ENCODE results near the gene NUMA1. TPM values are rescaled to one million over a fixed set of nuclear protein-coding genes. Genes with fewer than 3 reads are reported as not detected.

The NUMA1 gene
- total RNA-seq, 1 donor from 2014 or later = 101 TPM

GRCh38 chr11:72102946-72103753 lies 22.8 kb upstream of the NUMA1 start, which contains the start of gene LAMTOR1:
Gene LAMTOR1, minus strand, starts transcription at chr11:72103297. Its CDS starts 73 bp downstream, at chr11:72103224.
- peak; percentile 99 for DNase-seq (ENCODE audit: low read depth in 2 of 2)

- no peak for DNase-seq (ENCODE audit: low read depth in 2 of 2)
These were observed 22.2 kb upstream of the NUMA1 start for GRCh38 chr11:72102631-72102945.

GRCh38 chr11:72102162-72102561 lies 21.8 kb upstream of the NUMA1 start:
- no peak for DNase-seq (ENCODE audit: low read depth in 2 of 2)

GRCh38 chr11:72100462-72100861 lies 20.1 kb upstream of the NUMA1 start:
- DNase-seq (ENCODE audit: low read depth in 2 of 2) = peak in 1 of 2 donors; percentile 36

DNA sequence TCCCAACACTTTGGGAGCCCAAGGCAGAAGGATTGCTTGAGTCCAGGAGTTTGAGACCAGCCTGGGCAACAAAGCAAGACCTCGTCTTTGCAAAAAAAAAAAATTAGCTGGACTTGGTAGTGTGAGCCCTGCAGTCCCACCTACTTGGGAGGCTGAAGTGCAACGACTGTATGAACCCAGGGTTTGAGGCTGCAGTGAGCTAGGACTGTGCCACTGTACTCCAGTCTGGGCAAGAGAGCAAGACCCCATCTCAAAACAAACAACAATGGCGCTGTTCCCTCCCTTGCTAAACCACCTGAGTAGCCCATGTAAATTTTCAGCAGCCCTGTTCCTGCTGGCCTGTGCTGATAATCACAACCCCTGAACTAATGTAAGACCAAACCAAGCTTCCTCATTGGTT lies 19.7 kb upstream of the NUMA1 start:
- DNase-seq (ENCODE audit: low read depth in 2 of 2) = no peak

DNA sequence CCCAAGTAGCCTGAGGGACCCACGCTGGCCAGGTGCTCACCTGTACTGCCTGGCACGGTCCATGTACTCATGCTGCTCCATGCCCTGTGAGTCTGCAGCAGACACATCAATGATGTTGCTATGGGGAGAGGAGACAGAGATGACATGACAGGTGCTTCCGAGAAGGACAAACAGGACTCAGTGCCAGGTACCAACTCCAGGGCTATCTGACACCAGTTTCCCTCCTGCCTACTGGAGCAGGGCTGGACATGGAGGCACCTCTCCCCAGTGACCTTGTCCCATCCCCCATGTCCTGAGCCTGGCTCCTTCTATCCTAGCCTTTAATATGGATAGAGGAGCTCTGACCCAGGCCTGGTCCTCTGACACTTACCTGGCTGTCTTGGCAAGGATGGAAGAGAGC lies 18.4 kb upstream of the NUMA1 start:
- DNase-seq (ENCODE audit: low read depth in 2 of 2) = no peak

DNA sequence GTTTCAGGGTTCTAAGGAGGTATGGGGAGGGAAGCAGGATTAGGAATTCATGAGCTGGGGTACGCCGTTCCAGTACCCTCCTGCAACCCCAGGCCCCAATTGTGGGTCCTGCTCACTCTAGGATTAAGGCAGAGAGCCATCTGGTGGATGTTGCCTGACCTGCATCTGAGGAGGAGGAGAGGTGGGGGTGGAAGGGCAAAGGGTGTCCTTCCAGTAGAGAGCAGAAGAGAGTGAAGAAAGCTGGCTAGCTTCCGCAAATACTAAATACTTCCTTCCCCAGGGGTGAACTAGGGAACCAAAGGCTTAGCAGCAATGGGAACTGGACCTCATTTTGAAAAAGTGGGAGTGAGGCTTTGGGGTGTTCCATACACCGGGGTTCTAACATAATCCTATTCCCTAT lies 10.9 kb upstream of the NUMA1 start:
- DNase-seq (ENCODE audit: low read depth in 2 of 2) = peak; percentile 30 to 65

- no peak for DNase-seq (ENCODE audit: low read depth in 2 of 2)
These were observed 7.9 kb upstream of the NUMA1 start for GRCh38 chr11:72088076-72088808.

- no peak for DNase-seq (ENCODE audit: low read depth in 2 of 2)
These were observed 5.4 kb upstream of the NUMA1 start for GRCh38 chr11:72085621-72086351.

- DNase-seq (ENCODE audit: low read depth in 2 of 2) = no peak
These were observed 4.6 kb upstream of the NUMA1 start for GRCh38 chr11:72084965-72085364.

- DNase-seq (ENCODE audit: low read depth in 2 of 2) = no peak
These were observed 3.7 kb upstream of the NUMA1 start for GRCh38 chr11:72084076-72084475.

DNA sequence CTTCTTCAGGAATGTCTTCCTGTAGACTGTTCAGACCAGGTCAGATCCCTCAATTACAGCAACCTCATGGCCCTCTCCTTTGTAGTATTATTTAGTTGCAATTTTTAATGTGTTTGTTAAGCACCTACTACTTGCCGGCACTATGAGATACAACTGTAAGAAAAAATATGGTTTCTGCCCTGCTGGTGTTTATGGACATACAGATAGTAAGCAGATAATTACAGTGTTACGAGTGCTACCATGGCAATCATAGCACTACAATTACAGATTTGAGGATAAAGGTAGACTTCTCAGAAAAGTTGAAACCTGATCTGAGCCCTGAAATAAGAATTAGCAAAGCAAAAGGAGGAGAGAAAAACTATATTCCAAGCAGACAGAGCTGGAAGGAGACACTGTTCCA lies 3.1 kb upstream of the NUMA1 start:
- no peak for DNase-seq (ENCODE audit: low read depth in 2 of 2)

DNA sequence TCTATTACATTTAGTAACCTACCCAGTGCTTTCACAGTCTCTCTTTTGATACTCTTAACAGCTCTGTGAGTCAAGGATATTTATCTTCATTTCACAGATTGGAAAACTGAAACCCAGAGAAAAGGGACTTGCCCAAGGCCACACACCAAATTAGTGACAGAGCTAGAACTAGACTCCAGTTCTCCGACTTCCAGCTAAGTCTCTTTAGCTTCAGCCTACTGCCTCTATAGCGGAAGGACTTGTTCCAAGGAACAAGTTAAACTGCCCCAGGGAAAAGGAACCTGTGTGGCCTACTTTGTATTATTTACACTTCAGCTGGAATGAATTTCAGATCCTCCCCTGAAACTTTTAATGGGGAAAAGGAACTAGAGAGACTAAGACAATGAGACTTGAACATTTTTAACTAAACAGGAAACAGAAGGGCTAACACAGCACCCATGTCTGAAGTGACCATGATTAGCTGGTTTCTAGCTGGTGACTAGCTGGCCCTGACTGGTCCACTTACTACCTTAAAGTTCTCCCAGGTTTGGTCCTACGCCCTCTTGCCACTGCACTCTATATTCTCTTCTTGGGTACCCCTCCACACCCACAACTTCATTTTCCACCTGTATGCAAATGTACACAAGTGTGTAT lies 1.6 kb upstream of the NUMA1 start:
- DNase-seq (ENCODE audit: low read depth in 2 of 2) = no peak

DNA sequence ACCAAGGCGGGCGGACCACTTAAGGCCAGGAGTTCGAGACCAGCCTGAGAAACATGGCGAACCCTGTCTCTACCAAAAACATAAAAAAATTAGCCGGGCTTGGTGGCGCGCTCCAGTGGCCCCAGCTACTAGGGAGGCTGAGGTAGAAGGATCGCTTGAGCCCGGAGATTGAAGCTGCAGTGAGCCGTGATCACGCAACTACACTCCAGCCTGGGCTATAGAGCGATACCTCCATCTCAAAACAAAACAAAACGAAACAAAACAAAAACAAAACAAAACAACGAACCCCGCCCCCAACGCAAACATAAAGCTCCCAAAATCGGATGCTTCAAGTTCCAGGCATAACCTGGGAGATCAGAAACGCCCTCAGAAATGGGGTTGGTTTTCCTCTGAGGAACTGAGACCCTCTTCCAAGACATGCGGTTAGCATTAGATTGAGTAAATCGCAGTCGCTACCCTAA lies 872 bp upstream of the NUMA1 start:
- no peak for DNase-seq (ENCODE audit: low read depth in 2 of 2)

DNA sequence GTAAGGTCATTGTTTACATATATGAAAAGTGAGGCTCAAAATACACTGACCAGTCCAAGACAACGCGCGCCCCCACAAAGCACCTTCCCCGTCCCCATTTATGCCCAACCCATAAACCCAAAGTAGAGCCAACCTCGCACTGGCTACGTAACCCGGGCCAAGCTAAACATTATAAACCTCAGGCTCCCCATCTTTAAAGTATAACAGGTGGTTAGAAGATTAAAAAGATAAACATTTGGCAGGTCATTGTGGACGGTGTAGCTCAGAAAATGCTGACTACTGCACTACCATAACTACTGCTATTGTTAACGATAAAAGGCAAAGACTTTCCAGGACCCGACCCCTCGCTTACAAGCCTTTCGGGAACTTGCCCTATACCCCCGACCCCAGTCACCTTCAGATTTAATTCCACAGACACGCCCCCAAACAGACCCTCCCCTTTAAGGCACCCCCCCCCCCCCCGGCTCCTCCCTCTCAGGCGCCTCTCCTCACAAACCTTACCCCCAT lies 470 bp downstream of the NUMA1 start:
- no peak for DNase-seq (ENCODE audit: low read depth in 2 of 2)

DNA sequence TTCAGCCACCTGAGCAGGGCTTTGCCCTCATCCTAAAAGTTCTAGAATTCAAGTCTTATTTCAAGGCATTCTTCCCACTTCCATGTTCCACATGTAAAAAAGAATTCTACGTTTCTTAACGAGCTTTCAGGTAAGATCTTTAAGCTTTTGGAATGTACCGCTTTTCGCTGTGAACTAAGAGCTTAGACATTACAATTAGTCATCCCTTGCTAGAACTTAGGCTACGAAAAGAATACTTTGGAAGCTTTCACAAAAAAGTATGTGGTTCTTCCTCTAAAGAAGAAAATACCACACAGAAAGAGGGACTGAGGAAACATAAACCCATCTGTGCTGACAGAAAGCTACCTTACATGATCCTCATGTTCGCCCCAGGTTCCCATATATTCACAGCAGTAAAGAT lies 1.9 kb downstream of the NUMA1 start:
- no peak for DNase-seq (ENCODE audit: low read depth in 2 of 2)

DNA sequence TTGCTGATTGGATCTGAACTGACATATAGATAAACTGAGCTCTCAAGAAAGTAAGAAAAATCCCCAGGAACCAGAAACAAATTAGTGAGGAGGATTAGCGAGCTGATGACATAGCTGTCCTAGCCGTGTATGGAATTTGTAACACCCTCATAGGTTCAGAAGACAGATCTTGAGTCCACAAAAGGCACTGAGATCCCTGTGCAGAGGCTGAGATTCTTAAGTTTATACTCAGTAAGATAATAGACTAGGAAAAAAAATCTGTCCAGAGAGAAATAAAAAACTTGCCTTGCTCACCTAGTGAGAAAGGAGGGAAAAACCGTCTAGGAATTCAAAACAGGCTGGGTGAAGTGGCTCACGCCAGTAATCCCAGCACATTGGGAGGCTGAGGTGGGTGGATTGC lies 4.6 kb downstream of the NUMA1 start:
- no peak for DNase-seq (ENCODE audit: low read depth in 2 of 2)

- no peak for DNase-seq (ENCODE audit: low read depth in 2 of 2)
These were observed 5.2 kb downstream of the NUMA1 start for GRCh38 chr11:72075109-72075508.

- peak in 1 of 2 donors; percentile 83 for DNase-seq (ENCODE audit: low read depth in 2 of 2)
These were observed 8.0 kb downstream of the NUMA1 start for GRCh38 chr11:72072348-72072747.

DNA sequence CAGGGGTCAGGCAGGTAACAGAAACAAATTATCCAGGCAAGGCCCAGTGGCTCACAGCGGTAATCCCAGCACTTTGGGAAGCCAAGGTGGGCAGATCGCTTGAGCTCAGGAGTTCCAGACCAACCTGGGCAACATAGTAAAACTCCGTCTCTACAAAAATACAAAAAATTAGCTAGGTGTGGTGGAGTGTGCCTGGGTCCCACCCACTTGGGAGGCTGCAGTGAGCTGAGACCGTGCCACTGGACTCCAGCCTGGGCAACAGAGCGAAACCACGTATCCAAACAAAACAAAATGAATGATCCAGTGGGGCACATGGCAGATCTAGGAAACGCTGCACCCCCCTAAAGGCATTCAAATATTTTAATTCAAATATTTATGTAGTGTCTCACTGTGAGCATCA lies 9.9 kb downstream of the NUMA1 start:
- no peak for DNase-seq (ENCODE audit: low read depth in 2 of 2)

DNA sequence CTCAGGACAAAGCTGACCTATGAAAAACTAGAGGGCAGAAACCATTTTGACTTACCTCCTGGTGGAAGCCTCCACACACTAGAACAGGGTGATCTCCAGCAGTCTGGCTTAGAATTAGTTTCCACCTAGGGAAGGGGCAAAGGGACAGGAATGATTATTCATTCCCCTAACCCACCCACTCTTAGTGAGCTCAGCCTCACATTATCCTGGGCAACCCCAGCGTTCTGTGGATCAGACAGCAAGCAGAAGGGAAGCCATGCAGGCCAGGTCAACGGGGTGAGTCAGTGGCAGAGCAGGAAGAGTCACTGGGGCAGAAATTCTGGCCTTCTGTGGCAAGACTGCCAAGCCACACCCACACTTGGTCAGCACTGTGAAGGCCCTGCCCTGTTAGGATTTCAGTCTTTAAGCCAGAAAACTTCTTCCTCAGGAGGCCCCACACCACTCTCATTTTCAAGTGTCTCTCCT lies 10.5 kb downstream of the NUMA1 start:
- peak; percentile 11 to 85 for DNase-seq (ENCODE audit: low read depth in 2 of 2)
